ENCODE results near the gene SAG. TPM values are rescaled to one million over a fixed set of nuclear protein-coding genes. Genes with fewer than 3 reads are reported as not detected.

SAG gene
- total and polyA plus RNA-seq, 9 of the 15 experiments (the other 6 are each of a cell fraction or from before 2014, with no cell fraction given): 0.04 to 0.64 (median 0.31) TPM; not detected in 5

GRCh38 chr2:233363744-233364235 is 56.2 kb downstream of the SAG start:
- no peaks in the 10 kb centered on the region for H3K9me1 ChIP-seq (ENCODE audit: control insufficient read depth, insufficient read depth, low read length)
- peaks cover 10 to 17% of the 10 kb centered on the region in 2 experiments; a peak in 3 of 5 replicates for H3K4me1 ChIP-seq (replicated peaks in 1 of 2; ENCODE audit: control insufficient read depth in 2 of 2, insufficient read depth in 2 of 2, low read length in 2 of 2)
- H3K4me3 ChIP-seq: no peak overlapping the region
- BruUV-seq (replicated peaks): no TSS peak
- H2AFZ ChIP-seq (ENCODE audit: low read depth, low read length): no peak overlapping the region
- ATAC-seq (no peak), DNase-seq (ENCODE audit: extremely low read depth in 1 of 4, low spot score in 3 of 4) (no peak), FAIRE-seq (no peak)
- CTCF ChIA-PET (ENCODE audit: low intra/inter-chr PET ratio): no interaction called here
- H4K20me1 ChIP-seq (replicated peaks; ENCODE audit: control insufficient read depth, insufficient read depth, low read length): peaks cover 5% of the 10 kb centered on the region; the same call in 1 of the 2 replicates
- 0 out of 3 replicates have a peak, but pooled peaks cover 8% of the 10 kb centered on the region for H3K36me3 ChIP-seq (ENCODE audit: control insufficient read depth, insufficient read depth, low read length)
- in situ Hi-C loops (cut with MboI): no loop called here
- H3K4me2 ChIP-seq (ENCODE audit: insufficient read depth, low read length): no peak overlapping the region
- 76% methylated on average over 5 of the region's 6 CpGs for WGBS (ENCODE audit: insufficient coverage, low coverage, missing lambda C conversion rate)
- no peak overlapping the region for H3K27ac ChIP-seq (ENCODE audit: extremely low read depth, low read depth, low read length)
- no peak for TF ChIP-seq ZNF830 (CRISPR knock-in tag; IDR thresholded peaks at IDR 0.05)
- TF ChIP-seq ZHX1 (conservative IDR thresholded peaks at IDR 0.05; ENCODE audit: low read length): no peak
- TF ChIP-seq ZSCAN32 (CRISPR knock-in tag; IDR thresholded peaks at IDR 0.05): no peak
- TF ChIP-seq SP2 (IDR thresholded peaks at IDR 0.05; ENCODE audit: extremely low read depth, low read depth, low read length, poor library complexity, severe bottlenecking): no peak
- TF ChIP-seq NBN (IDR thresholded peaks at IDR 0.05; ENCODE audit: low read depth): no peak
- TF ChIP-seq PURB (CRISPR knock-in tag; IDR thresholded peaks at IDR 0.05; ENCODE audit: low read depth): no peak
- TF ChIP-seq SPI1 (IDR thresholded peaks at IDR 0.05; ENCODE audit: borderline replicate concordance, low read depth, low read length): no peak
- TF ChIP-seq THRAP3 (IDR thresholded peaks at IDR 0.05; ENCODE audit: borderline replicate concordance): no peak
- TF ChIP-seq DPF2 (IDR thresholded peaks at IDR 0.05): no peak
- TF ChIP-seq E2F8 (IDR thresholded peaks at IDR 0.05; ENCODE audit: low read depth, partially characterized antibody): no peak
- TF ChIP-seq NFIC (IDR thresholded peaks at IDR 0.05): no peak
- TF ChIP-seq HMG20B (CRISPR knock-in tag; IDR thresholded peaks at IDR 0.05): no peak
- TF ChIP-seq POLR2AphosphoS5 (IDR thresholded peaks at IDR 0.05; ENCODE audit: control insufficient read depth, insufficient read depth, low read depth, low read length): no peak
- TF ChIP-seq HNRNPH1 (optimal IDR thresholded peaks at IDR 0.05; ENCODE audit: low read depth, low read length): no peak
- no peak for TF ChIP-seq ARNT (IDR thresholded peaks at IDR 0.05)
- peaks cover 33% of the 10 kb centered on the region for H3K79me2 ChIP-seq (ENCODE audit: control insufficient read depth, insufficient read depth, low read length)
- H3K9ac ChIP-seq (ENCODE audit: insufficient read depth in 1 of 2, low read depth in 2 of 2, low read length in 2 of 2): no peak overlapping the region
- intact Hi-C loops (cut with micrococcal nuclease): no loop called here
- no peaks in the 10 kb centered on the region for H3K27me3 ChIP-seq (ENCODE audit: control insufficient read depth in 2 of 2, insufficient read depth in 2 of 2, low read length in 2 of 2)
- no peaks in the 10 kb centered on the region for H3K9me3 ChIP-seq (replicated peaks; ENCODE audit: control insufficient read depth, insufficient read depth, low read depth, low read length)
- POLR2A ChIA-PET: interaction anchor here (1.2 kb wide), 1 partner anchor 14 kb away, joined by 3 read pairs; no protein-coding TSS in a partner anchor
